ENCODE results near the gene ADGRF5.
A peak's percentile ranks its signal among the peaks of the same experiment; 100 is the strongest.

Gene ADGRF5

GRCh38 chr6:46921731-46922130, at the start of gene ADGRF5:
Gene ADGRF5 (minus strand): TSS chr6:46921938. CDS start chr6:46906762, 15,176 bp downstream.
- no peak for DNase-seq

- DNase-seq, result no peak
These were observed 47.5 kb upstream of the ADGRF5 start for GRCh38 chr6:46969206-46969605.

GRCh38 chr6:46967826-46968349, 46.1 kb upstream of the ADGRF5 start:
- DNase-seq, result no peak

GRCh38 chr6:46964716-46965519, 43.2 kb upstream of the ADGRF5 start:
- DNase-seq, result no peak

GRCh38 chr6:46963626-46964025, 41.9 kb upstream of the ADGRF5 start:
- no peak for DNase-seq

GRCh38 chr6:46963039-46963438, 41.3 kb upstream of the ADGRF5 start:
- DNase-seq, result no peak

GRCh38 chr6:46961711-46962110, 40.0 kb upstream of the ADGRF5 start:
- DNase-seq, result no peak

- peak; percentile 6 to 7 for DNase-seq
These were observed 39.5 kb upstream of the ADGRF5 start for GRCh38 chr6:46961232-46961631.

- DNase-seq, result no peak
These were observed 37.7 kb upstream of the ADGRF5 start for GRCh38 chr6:46959419-46959818.

- DNase-seq, result no peak
These were observed 34.7 kb upstream of the ADGRF5 start for GRCh38 chr6:46956409-46956808.

GRCh38 chr6:46954837-46955451, 33.2 kb upstream of the ADGRF5 start:
- DNase-seq, result no peak

GRCh38 chr6:46953921-46954320, 32.2 kb upstream of the ADGRF5 start:
- no peak for DNase-seq

GRCh38 chr6:46949632-46950280, 28.0 kb upstream of the ADGRF5 start:
- no peak for DNase-seq

GRCh38 chr6:46948699-46949098, 27.0 kb upstream of the ADGRF5 start:
- no peak for DNase-seq

GRCh38 chr6:46947497-46947896, 25.8 kb upstream of the ADGRF5 start:
- no peak for DNase-seq

- DNase-seq, result no peak
These were observed 18.9 kb upstream of the ADGRF5 start for GRCh38 chr6:46940433-46941226.

- DNase-seq, result no peak
These were observed 15.9 kb upstream of the ADGRF5 start for GRCh38 chr6:46937642-46938041.

GRCh38 chr6:46935687-46936086, 13.9 kb upstream of the ADGRF5 start:
- no peak for DNase-seq

- no peak for DNase-seq
These were observed 12.0 kb upstream of the ADGRF5 start for GRCh38 chr6:46933751-46934150.

- DNase-seq, result no peak
These were observed 11.0 kb upstream of the ADGRF5 start for GRCh38 chr6:46932526-46933319.

GRCh38 chr6:46931416-46931815, 9.7 kb upstream of the ADGRF5 start:
- DNase-seq, result no peak

- no peak for DNase-seq
These were observed 8.6 kb upstream of the ADGRF5 start for GRCh38 chr6:46930331-46930730.
